ENCODE measurements around the gene BBS2.

BBS2 gene

DNA sequence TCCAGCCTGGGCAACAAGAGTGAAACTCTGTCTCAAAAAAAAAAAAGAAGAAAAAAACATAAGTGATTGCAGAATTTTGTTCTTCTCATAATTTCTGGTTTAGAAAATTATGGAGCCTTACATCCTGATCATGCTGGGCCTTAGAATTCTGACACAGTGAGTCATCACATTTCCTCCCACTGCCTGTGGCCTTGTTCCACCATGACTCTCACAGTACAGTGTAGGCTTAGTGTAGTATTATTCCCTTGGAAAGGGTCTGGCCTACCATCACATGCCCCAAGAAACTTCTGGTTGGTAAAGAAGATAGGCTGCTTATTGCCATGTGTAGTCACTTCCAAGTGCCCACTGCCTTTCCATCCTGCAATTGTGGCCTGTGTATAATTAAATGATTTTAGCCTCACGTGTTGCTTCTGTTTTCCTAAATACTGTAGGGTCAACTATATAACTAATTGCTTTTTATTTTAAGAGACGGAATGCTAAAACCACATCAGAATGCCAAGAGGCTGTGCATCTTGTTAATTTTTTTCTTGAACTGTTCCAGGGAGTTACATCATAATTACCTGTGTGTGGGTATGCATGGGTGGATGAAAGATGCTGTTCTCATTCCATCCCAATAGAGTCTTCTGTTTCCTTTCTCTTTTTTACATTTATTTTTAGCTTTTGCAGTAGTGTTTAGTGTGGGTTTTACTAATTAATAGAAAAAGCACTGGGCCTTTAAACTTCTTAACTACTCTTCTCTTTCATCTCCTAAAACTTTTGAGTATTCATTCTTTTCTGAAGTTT lies 42.5 kb downstream of the BBS2 start:
- DNase-seq (ENCODE audit: low read depth) = no peak

DNA sequence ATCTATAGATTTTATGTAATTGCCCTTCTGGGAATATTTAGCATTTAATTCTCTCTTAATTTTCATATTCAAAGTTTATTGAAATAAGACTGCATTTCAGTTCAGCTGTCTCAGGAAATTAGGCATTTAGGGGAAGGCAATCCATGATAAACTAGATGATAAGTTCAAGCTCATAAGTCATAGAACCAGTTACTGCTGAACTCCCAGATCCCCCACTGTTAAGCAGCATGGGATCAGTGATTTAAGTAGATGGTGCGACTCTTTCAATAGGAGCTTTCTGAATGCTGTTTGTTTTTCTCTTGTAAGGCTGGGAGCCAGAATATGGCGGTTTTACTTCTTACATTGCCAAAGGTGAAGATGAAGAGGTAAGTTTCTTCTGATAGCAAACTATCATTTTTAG lies 44.6 kb downstream of the BBS2 start:
- no peak for DNase-seq (ENCODE audit: low read depth)

DNA sequence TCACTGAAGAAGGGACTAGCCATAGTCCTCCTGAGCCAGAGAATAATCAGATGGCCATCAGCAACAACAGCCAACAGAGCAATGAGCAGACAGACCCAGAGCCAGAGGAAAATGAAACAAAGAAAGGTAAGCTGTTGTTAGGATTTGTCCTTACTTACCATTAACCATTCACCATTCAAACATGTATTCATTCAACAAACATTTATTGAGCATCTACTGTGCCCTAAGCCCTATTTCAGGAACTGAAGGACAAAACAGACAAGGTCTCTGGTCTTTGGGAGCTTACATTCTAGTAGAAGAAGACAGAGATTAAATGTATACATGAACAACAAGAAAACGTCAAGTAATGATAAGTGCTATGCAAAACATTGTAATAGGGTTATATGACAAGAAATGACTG lies 49.2 kb downstream of the BBS2 start:
- no peak for DNase-seq (ENCODE audit: low read depth)

DNA sequence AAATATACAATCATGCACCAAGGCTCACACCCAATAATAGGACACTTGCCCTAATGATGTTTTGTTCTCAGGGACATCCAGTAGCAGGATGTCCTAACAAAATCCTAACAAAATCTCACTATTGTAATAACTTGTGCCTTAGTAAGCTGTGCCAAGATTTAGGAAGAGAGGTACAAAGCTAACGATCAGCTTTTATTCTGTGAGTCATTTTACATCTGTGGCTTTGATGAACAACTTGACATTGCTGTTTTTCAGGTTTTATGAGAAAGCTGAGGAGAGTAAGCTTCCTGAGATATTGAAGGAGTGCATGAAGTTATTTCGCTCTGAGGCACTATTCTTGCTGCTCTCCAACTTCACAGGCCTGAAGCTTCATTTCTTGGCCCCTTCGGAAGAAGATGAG lies 49.6 kb downstream of the BBS2 start:
- no peak for DNase-seq (ENCODE audit: low read depth)

DNA sequence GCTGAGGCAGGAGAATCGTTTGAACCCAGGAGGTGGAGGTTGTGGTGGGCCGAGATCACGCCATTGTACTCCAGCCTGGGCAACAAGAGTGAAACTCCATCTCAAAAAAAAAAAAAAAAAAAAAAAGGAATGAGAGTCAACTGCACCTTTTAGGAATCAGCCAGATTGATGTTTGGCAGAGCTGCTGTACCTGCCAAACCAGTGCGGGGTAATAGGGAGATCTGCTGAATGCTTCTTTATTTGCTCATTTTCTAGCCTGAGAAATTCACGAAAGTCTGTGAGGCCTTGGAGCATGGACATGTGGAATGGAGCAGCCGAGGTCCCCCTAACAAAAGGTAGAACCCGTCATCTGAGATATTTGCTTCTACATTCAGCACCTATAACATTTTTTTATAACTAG lies 50.1 kb downstream of the BBS2 start:
- DNase-seq (ENCODE audit: low read depth) = no peak

DNA sequence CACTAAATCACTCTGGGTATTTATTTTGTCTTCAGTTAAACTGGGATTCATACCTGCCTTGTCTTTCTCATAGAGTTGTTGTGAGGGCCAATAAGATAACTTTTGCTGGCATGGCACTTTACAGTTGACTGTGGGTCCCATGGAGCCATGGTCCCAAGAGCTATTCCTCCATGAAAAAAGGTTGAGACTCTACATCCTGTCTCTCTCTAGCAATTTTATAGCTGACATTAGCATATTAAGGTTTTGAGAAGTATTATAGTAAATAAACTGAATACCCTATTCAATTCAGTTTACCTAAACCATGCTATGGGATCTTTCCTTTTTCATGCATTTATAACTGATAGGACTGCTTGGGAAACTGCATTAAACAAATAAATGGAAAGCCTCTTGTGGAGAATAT lies 51.0 kb downstream of the BBS2 start:
- DNase-seq (ENCODE audit: low read depth) = no peak

DNA sequence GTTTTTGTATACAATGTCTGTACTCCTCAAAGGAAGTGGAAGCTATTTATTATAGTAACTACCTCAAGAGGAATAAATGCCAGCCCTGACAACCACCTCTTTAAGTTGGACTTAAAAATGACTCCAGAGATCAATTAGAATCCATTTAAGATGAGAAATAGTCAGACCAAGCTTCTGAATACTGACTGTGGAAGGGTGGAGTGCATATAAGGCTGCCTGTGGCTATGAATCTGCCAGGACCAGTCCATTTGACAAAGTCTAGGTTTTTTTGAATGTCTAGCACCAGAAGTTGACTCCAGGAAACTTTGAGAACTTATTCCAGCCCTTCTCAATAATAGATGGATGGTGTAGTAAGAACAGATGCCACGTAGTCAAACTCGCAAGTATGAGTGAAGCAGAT lies 53.5 kb downstream of the BBS2 start:
- DNase-seq (ENCODE audit: low read depth) = no peak

DNA sequence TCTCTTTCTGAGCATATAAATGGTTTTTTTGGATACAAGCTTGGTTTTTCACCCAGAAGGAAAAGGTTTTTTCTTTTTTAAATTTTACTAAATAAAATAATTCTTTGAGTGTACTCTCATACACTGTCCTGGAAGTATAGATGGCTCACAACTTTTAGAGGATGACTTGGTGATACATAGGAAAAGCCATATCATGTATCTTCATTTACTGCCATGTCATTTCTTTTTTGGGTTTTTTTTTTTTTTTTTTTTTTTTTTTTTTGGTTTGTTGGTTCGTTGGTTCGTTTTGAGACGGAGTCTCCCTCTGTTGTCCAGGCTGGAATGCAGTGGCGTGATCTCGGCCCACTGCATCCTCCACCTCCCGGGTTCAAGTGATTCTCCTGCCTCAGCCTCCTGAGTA lies 56.7 kb downstream of the BBS2 start:
- DNase-seq (ENCODE audit: low read depth) = no peak

DNA sequence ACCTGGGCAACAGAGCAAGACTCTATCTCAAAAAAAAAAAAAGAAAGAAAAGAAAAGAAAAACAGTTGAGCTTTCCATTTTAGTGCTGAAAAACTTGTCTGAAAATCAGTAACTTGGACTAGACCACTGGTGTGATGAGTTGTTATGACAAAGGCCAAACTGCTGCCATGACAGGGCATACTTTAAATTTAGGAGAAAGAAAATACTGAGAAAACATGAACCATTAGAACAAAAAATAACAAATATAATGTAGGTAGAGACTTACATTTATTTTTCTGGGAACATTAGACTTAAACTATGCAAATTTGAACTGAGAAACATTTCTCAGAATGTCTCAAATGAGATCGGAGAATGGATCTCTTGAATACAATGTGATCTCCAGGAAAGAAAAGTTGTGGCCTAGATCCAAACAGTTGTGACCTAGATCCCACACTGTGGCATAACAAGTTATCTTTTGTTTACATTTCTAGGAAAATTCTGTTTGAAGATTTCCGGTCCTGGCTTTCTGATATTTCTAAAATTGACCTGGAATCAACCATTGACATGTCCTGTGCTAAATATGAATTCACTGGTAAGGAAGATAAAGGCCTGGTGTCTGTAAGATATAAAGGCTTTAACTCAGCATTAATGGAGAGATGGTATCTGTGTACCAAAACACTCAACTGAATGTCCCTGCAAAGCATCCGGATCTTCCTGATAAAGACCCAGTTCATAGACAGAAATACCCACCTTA lies 57.6 kb downstream of the BBS2 start:
- no peak for DNase-seq (ENCODE audit: low read depth)

DNA sequence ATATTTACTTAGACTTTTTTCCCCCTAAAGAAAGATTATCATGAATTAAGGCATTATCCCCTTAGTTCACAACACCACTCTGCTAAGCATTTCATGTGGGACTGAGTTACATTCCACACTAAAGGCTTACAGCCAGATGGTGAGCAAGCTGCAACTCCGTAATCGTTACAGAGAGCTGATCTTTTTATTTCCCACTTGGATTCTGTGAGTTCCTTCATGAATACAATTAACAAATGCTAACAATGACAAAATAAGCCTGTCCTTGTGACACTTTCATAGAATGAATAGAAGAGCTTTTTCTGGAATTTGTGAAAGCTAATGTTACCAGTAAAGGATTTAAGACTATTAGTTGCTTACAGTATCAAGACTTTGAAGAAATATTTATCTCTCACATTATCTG lies 59.7 kb downstream of the BBS2 start:
- DNase-seq (ENCODE audit: low read depth) = no peak

DNA sequence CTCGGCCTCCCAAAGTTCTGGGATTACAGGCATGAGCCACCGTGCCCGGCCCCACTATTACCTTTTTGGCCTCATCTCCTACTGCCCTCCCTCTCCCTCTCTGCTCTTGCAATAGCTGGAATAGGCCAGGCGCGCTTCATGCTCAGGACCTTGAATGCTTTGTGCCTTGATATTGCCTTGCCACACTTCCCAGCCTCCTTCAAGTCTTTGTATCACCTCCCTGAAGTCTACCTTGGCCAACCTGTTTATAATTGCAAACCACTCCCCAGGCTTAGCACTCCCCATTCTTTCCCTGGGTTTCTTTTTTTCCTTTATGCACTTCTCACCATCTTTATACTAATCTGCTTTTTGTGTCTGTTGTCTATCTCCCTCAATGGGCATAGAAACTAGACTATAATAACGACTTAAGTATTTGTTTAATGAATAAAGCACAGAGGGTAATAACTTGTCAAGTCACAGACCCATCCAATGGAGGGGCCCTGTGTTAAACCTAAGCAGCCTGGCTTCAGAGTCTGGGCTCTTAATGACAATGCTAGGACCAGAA lies 61.8 kb downstream of the BBS2 start:
- no peak for DNase-seq (ENCODE audit: low read depth)

DNA sequence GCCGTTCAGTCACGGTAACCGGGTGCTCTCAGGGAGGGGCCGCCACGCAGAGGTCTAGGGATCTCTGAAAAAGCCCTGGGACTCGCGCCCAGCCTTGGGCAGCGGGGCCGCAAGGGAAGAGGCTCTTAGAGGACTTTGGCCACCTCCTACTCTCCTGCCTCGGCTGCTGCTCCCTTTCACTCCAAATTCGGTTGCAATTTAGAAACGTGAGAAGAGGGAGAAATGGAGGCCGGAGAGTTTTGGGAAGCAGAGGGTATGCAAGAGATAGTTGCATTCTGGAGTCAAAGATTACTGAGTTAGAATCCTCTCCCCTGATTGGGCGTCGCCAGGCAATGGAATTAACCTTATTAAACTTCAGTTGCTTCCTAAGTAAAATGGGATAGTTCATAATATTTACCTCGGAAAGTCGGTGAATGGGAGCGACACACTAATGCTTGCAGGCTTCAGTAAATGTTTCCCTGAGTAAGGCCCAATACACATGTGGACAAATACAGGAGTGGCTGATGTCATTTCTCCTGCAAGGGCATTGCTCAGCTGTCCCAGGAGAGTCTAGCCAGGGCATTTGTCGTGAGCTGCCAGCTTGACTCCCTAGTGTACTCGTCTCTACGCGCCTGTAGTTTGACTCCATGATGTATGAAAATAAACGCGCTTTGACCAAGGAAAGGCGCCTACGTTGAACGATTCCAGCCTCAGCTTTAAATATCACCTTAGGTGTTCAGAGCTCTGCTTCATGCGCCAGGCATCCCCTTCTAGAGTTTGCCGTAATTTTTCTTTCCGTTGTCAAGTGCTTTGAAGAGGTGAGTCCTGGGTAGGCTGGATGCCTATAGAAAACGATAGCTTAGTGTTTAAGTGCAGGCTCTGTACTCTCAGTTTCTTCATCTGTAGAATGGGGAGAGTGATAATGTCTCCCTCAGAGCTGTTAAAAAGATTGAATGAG lies 67.8 kb downstream of the BBS2 start:
- no peak for DNase-seq (ENCODE audit: low read depth)

DNA sequence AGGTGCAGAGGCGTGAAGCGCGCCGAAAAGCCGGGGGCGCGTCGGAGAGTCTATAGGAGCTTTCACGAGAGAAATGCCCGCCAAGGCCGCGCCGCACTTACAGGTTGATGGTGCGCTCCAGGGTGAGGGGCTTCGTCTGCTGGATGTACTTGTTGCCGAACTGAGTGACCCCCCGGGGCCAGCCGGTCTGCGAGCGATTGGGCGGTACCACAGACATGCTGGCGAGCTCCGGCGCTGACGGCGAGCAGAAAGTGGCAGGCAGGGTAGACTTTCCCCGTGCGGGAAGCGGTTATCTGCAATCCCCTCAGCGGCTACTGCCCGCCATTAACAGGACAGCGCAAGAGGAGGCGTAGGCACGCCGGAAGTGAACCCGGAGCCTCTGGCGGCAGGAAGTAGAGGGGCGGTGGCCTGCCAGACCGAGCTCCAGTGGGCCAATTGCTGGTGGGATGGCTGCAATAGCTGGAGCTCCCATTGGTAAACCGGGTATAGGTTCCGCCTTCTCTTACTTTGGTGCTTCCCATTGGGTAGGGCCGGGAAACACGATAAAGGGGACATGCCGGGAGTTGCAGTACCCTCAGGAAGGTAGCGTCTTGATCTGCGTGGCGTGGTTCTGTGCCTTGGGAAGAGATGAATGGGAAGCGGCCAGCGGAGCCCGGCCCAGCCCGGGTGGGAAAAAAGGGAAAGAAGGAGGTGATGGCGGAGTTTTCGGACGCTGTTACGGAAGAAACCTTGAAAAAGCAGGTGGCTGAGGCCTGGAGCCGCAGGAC lies 68.7 kb downstream of the BBS2 start, which contains the start of the genes NUDT21 and OGFOD1:
Gene NUDT21, minus strand, starts transcription at position 347 of the 767 bp plus-strand sequence. Its CDS starts 130 bp downstream, at position 217.
Gene OGFOD1, plus strand, starts transcription at position 569 of the 767 bp plus-strand sequence. Its CDS starts 59 bp downstream, at position 628.
- DNase-seq (ENCODE audit: low read depth) = peak; percentile 78

DNA sequence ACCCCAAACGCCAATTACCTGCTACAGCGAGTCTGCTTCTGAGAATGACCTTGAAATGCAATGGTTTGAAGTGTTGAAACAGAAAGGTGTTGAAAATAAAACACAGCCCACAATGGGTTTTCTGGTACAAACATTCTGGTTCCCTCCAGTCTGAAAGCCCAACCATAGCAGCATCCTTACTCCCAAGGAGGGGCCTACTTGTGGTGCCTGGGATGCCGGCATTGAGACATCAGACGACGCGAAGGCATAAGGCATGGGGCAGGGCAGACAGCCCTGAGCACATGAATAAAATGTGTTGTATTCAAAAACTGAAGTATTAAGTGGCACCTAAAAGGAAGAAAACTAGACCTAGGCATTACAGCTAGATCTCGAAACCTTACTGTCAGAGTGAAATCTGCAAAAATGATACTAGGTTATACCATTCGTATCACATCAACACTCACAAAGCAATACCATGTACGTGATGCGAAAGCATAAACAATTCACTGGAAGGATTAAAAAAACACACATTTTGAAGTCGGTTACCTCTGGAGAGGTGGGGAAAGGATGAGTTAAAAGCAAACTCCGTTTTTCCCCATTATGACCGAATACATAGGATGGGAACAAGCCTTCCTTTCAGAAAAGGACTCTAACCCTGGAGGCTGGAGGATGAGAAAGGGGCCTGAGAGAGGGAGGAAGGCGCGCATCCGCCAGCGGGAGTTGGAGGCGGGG lies 69.4 kb downstream of the BBS2 start:
- DNase-seq (ENCODE audit: low read depth) = no peak

DNA sequence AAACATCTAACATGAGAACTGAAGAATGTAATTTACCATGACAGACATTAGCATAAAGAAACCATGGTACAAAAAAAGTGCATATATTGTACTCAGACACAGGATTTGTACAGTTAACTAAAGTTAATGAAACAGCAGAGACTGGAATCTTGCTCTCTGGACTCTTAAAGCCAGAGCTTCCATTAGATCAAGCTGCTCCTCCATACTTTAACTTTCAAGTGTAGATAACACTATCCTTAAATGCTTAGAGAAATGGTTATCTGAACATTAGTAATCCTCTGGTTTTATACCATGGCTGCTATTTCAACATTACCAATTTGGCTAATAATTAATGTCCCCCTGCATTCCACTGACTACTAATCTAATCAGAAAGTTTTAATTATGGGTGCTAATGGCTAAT lies 71.8 kb downstream of the BBS2 start:
- DNase-seq (ENCODE audit: low read depth) = no peak

DNA sequence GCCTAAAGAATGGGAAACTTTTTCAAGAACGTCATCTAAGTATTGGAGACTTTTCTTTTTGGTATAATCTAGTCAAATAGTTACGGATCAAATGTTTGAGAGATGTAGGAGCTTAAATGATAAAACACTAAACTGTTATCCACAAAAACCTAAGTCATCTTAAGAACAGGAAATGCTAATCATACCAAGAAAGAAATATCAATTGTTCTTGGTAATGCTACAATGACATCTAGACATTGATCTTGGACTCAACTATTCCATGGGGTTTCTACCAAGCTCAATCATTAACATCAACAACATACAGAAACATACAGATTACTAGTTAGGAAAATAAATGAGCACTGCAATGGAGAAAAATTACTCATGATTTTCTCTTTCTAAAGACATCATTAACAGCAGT lies 72.5 kb downstream of the BBS2 start:
- DNase-seq (ENCODE audit: low read depth) = no peak

DNA sequence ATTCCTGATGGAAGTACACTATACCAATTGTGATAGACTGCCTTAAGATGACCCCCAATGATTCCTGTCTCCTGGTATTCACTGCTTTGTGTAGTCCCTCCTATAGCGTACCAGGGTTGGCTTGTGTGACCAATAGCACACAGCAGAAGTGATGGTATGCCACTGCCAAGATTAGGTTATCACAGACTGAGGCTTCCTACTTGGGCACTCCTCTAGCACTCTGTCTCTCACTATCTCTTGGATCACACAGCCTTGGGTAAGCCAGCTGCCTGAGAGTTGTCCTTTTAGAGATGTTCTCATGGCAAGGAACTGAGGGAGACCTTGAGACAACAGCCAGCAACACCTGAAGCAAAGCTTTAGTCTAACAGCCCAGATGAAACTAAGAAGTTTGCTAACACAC lies 81.8 kb downstream of the BBS2 start:
- no peak for DNase-seq (ENCODE audit: low read depth)

DNA sequence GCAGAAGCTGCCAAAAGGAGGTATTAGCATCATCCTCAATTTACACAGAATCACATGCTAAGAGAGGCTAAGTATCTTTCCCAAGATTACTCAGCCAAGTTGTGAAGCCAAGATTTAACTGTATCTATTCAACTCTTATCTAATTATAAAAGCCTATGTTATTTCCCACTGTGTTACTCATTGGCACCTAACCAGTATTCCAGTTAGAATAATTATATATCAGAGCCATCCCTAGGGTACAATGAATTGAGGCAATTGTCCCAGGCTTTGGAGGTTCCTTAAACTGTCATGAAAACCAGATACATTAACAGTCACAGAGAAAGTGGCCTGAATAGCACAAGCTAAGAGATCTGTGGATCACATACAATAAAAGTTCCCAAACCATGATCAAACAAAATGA lies 83.6 kb downstream of the BBS2 start:
- no peak for DNase-seq (ENCODE audit: low read depth)

Measured in stimulated activated CD8-positive, alpha-beta memory T cell treated with anti-CD3 and anti-CD28 coated beads, Interleukin-15, amount 100 ng/mL, for 1 hour (primary cell).